Uterus (tissue), 4 donors: ENCODE measurements around the gene RAP1GAP. TPM values are rescaled to one million over a fixed set of nuclear protein-coding genes. Genes with fewer than 3 reads are reported as not detected.

Experiments
- DNase-seq, 2 donors: peaks; one replicate each; pipeline ENCODE4 v3.0.0-alpha.2; 2019 to 2020
- H3K27ac ChIP-seq, 2 donors: fragments of 200-600 bp; sonication (generic); 1 replicate in 1 of 2; 2 replicates in 1 of 2; pipeline ENCODE4 v1.5.1; 2016 to 2018
- H3K27me3 ChIP-seq, 2 donors: fragments of 200-600 bp; sonication (generic); one replicate each; pipeline ENCODE4 v1.5.1; 2018 to 2019; ENCODE audit warnings: control low read depth in 1 of 2
- H3K36me3 ChIP-seq, 2 donors: fragments of 200-600 bp; sonication (generic); one replicate each; pipeline ENCODE4 v1.5.1; 2019; ENCODE audit warnings: control low read depth in 1 of 2
- H3K4me1 ChIP-seq, 2 donors: fragments of 200-600 bp; sonication (generic); one replicate each; pipeline ENCODE4 v1.5.1; 2018 to 2019; ENCODE audit warnings: control low read depth in 1 of 2
- H3K4me3 ChIP-seq, 2 donors: fragments of 200-600 bp; sonication (generic); 1 replicate in 1 of 2; 2 replicates in 1 of 2; pipeline ENCODE4 v1.5.1; 2018 to 2019; ENCODE audit warnings: mild to moderate bottlenecking in 1 of 2
- H3K9me3 ChIP-seq, 2 donors: fragments of 200-600 bp; sonication (generic); one replicate each; pipeline ENCODE4 v1.5.1; 2019; ENCODE audit warnings: control low read depth in 1 of 2
- CTCF ChIP-seq, 4 experiments: fragments of 200-600 bp in 2 of 4; fragments of 450-650 bp in 2 of 4; sonication (generic) in 2 of 4; IDR thresholded peaks; one replicate each; pipeline ENCODE4 v1.5.1; 2016 to 2019; ENCODE audit warnings: antibody characterized with exemption in 4 of 4, mild to moderate bottlenecking in 2 of 4, moderate library complexity in 1 of 4
- POLR2A ChIP-seq, 2 donors: fragments of 450-650 bp; IDR thresholded peaks; one replicate each; pipeline ENCODE4 v1.6.1; 2016; ENCODE audit warnings: antibody characterized with exemption in 2 of 2, mild to moderate bottlenecking in 1 of 2, moderate library complexity in 1 of 2
- intact Hi-C: fragments of 100-400 bp; cut with DNase I; formaldehyde crosslinking; loops from one replicate; pipeline ENCODE4 v1.15.1; 2023; ENCODE audit warnings: low total_unique reads
- total RNA-seq, 4 donors: library from RNA; depleted of rRNA in 3 of 4; stranded (reverse); fragments of >200 nt in 3 of 4; gene quantifications; one replicate each; pipeline versions ENCODE4 v1.1.0 to v1.2.4, GENCODE V29; 2014 to 2023
- donor health status: DM: yes; HTN: yes; CAD: no.

RAP1GAP gene
- total RNA-seq, 4 donors from 2014 or later = 0.18 to 6.9 TPM; not detected in 2

- no peak for TF ChIP-seq CTCF (IDR thresholded peaks at IDR 0.05)
- TF ChIP-seq POLR2A (IDR thresholded peaks at IDR 0.05) = no peak
- intact Hi-C loops = no loop called here
- no peaks in the 10 kb centered on the region for H3K36me3 ChIP-seq
- DNase-seq = no peak
- no peaks in the 10 kb centered on the region for H3K4me1 ChIP-seq
- H3K27ac ChIP-seq = no peak overlapping the region
- no peaks in the 10 kb centered on the region for H3K27me3 ChIP-seq
- H3K4me3 ChIP-seq = no peak overlapping the region
- H3K9me3 ChIP-seq = no peaks in the 10 kb centered on the region
Observed at GRCh38 chr1:21616372-21616771, 52.8 kb downstream of the RAP1GAP start.

- Histone ChIP-seq H3K36me3 (no peaks in the 10 kb centered on the region), H3K27me3 (no peaks in the 10 kb centered on the region), H3K27ac (no peak overlapping the region), H3K9me3 (no peaks in the 10 kb centered on the region), H3K4me3 (no peak overlapping the region), H3K4me1 (no peaks in the 10 kb centered on the region)
- intact Hi-C loops = no loop called here
- DNase-seq = no peak
- TF ChIP-seq CTCF (IDR thresholded peaks at IDR 0.05) (no peak), POLR2A (IDR thresholded peaks at IDR 0.05) (no peak)
Observed at GRCh38 chr1:21614419-21615115, 54.6 kb downstream of the RAP1GAP start.

GRCh38 chr1:21613072-21613867, 55.9 kb downstream of the RAP1GAP start:
- DNase-seq = no peak
- H3K27me3 ChIP-seq = no peaks in the 10 kb centered on the region
- no peaks in the 10 kb centered on the region for H3K9me3 ChIP-seq
- TF ChIP-seq POLR2A (IDR thresholded peaks at IDR 0.05) (no peak), CTCF (IDR thresholded peaks at IDR 0.05) (no peak)
- H3K36me3 ChIP-seq = no peaks in the 10 kb centered on the region
- intact Hi-C loops = no loop called here
- no peak overlapping the region for H3K4me3 ChIP-seq
- no peak overlapping the region for H3K27ac ChIP-seq
- H3K4me1 ChIP-seq = no peaks in the 10 kb centered on the region

GRCh38 chr1:21612057-21612456, 57.1 kb downstream of the RAP1GAP start:
- Histone ChIP-seq H3K9me3 (no peaks in the 10 kb centered on the region), H3K27ac (no peak overlapping the region), H3K36me3 (no peaks in the 10 kb centered on the region), H3K4me1 (no peaks in the 10 kb centered on the region), H3K4me3 (no peak overlapping the region), H3K27me3 (no peaks in the 10 kb centered on the region)
- DNase-seq = no peak
- no peak for TF ChIP-seq CTCF (IDR thresholded peaks at IDR 0.05)
- no peak for TF ChIP-seq POLR2A (IDR thresholded peaks at IDR 0.05)
- intact Hi-C loops = no loop called here
